ENCODE measurements around the gene ITM2B.
"Not testable (repeated sequence)": the region's sequence is repeated elsewhere in the genome, so short reads cannot be mapped to it uniquely, and the experiment has no call there.

Gene ITM2B

DNA sequence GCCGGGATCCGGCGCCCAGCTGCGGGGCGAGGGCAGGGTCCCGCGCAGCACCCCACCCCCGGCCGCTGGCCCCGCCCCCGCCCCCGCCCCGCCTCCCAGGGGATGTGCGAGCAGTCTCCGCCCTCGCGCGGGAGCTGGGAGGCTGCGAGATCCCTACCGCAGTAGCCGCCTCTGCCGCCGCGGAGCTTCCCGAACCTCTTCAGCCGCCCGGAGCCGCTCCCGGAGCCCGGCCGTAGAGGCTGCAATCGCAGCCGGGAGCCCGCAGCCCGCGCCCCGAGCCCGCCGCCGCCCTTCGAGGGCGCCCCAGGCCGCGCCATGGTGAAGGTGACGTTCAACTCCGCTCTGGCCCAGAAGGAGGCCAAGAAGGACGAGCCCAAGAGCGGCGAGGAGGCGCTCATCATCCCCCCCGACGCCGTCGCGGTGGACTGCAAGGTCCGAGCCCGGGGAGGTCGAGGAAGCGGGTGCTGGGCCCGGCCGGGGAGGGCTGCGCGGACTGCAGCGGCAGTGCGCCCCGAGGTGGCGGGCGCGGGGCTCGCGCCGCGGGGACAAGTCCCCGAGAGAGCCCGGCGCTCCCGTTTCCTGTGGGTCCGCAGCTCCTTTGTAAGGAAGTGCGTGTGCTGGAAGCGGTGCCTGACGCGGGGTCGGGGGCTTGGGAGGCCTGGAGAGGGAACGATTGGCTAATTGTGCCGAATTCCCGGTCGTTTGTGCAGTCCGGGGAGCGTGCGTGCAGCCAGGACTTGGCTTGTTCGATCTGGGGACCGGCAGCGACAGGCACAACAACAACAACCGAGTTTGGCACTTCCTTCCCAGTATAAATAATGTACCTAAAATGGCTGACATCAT is at the start of gene ITM2B:
ITM2B (plus strand) TSS at position 161 of the 843 bp plus-strand sequence; CDS start at position 316, 155 bp downstream.
- DNase-seq, result peak; percentile 43 to 51

DNA sequence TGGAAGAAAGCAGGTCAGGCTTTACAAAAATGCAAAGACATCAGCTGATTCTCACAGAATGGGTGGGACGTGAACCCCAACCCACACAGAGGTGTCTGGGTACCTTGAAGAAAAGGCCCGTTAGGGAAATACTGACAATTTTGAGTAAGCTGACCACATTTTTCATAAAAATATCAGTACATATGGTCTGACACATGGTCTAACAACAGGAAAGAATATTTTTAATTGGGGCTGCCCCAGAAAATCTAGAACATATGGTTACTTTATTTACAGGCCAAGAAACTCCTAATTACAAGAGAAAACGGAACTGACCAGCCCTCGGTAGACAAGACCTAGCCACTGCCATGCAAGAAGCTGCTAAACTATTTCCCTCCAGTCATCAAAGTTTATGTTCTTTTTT is 48.7 kb upstream of the ITM2B start:
- no peak for DNase-seq

DNA sequence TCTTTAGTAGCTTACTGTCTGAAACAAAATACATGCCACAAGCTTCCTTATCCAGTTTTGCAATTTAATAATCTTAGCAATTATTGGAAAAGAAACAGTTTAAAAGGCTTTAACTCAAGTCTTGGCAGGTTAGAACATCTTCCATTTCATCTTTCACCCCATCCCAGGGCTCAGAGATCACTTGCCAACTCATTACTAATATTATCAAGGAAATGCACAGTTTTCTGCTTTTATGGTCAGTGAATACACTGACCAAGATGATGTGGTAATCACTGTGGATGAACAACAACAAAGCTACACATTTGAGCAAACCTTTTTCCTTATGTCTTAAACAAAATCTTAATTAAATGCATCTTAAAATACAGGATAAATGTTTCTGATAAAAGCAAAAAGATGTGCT is 48.0 kb upstream of the ITM2B start:
- no peak for DNase-seq

DNA sequence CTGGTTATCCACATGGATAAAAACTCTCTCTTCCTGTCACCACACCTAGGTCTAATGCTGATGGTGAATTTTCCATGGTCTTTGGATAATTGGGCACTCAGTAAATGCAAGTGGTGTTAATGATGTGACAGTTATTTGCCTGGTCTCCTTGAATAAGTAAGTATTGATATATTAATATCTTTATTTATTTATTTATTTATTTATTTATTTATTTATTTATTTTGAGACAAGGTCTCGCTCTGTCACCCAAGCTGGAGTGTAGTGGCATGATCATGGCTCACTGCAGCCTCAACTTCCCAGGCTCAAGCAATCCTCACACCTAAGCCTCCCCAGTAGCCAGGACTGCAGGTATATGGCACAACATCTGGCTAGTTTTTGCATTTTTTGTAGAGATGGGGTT is 46.3 kb upstream of the ITM2B start:
- no peak for DNase-seq

DNA sequence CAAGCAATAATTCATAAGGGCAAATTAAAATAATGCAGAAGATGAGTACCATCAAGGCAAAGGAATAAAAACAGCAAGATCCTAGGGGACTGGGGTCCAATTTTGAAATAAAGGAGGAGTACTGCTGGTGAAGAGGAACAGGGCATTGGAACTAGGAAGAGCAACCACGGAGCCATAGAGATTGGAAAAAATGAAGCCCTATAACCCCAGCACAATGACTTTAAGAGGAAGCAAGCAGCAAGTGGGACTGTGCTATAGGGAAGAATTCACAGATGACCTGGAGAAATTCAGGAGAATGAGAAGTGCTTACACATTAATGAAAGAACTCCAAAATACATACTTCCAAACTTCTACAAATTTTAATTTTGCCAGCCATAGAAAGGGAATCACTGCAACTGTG is 44.9 kb upstream of the ITM2B start:
- DNase-seq, result no peak

DNA sequence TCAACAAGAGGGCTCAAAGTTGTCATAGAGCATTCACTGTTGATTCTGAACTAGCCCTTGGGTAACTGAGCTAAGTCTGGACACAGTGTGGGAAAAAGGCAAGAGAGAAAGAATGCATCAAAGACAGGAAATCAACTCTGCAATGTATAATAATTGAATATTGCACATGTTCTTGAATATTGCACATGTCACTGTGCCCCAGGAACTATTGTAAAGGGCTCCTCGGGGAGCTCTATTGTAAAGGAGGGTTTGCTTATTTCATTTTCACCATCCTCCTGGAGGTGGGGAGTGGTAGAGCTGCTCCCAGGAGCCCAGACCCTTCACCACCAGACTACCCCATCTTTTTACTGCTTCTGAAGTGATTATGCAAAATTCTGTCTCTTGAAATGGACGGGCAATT is 44.4 kb upstream of the ITM2B start:
- no peak for DNase-seq

DNA sequence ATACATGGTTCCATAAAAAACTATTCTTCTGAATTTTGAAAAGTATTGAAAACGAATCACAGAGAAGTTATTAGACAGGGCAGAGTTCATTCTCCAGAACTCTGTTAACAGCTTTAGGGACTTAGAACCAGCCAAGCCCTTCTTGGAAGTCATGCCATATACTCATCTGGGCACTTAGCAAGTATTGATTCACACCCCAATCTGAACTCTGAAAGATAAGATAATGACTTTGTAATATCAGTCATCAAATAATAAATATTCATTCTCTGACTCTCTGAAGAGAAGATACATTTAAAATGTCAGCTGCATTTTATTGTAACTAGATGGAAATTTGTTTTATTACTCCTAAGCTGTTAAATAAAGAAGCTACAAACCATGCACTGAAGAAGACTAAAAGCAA is 43.8 kb upstream of the ITM2B start:
- no peak for DNase-seq

DNA sequence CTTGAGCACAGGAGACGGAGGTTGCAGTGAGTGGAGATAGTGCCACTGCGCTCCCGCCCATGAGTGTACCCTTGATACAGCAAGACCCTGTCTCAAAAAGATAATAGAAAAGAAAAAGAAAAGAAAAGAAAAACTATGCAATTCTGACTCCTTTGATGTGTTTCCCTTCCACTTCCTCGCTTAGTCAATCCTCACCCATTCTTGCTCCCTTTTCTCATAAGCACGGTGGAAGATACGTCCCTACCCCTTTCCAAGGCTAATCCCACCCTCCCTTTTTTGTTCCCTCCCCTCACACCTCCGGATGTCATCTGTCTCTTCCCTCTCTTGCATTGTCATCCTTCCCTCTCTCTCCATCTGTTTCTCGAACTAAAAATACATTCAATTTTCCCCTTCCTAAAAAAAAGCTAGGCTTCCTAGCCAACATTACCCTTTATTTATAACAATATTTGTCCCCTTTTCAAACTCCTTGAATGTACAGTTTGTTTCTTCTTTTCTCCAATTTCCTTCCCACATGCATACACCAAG is 40.5 kb upstream of the ITM2B start:
- no peak for DNase-seq

DNA sequence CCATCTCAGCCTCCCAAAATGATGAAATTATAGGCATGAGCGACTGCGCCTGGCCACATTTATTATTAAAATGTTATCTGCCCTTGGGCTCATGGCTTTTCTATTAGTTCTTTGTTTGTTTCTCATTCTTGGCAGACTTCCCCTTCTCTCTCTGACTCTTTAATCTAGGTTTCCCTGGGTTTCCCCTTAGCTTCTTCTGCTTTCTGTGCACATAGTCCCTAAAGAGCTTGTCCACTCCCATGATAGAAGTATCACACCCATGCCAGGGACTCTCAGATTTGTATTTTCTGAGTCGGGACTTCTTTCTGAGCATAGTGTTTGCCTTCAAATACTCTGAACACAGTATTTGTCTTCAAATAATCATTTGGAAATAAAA is 38.6 kb upstream of the ITM2B start:
- no peak for DNase-seq

DNA sequence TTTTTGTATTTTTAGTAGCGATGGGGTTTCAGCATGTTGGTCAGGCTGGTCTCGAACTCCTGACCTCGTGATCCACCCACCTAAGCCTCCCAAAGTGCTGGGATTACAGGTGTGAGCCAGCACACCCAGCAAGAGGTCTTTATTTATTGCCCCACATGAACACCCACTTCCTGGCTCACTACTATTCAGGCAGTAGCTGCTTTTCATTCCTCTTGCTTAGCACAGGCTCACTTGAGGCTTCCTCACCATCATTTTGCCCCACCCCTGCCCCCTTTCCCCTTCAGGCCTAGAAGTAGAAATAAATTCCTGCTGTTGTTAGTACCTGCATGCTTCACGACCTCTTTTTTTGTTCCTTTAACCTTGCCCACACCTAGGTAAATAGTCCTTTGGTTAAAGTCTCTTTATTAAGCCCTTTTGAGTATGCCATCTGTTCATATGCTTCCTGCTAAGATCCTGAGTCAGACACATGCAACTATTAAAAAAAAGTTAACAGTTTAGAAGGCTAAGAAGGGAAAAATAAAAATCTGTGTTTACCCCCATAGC is 33.5 kb upstream of the ITM2B start:
- DNase-seq, result no peak

DNA sequence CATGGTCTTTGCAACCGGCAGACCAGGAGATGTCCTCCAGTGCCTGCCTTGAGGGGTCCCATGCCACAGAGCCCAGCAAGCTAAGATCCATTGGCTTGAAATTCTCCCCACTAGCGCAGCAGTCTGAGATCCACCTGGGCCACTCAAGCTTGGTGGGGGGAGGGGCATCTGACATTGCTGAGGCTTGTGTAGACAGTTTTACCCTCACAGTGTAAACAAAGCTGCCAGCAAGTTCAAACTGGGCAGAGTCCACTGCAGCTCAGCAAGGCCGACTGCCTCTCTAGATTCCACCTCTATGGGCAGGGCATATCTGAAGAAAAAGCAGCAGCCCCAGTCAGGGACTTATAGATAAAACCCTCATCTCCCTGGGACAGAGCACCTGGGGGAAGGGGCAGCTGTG is 32.0 kb upstream of the ITM2B start:
- DNase-seq, result no peak

DNA sequence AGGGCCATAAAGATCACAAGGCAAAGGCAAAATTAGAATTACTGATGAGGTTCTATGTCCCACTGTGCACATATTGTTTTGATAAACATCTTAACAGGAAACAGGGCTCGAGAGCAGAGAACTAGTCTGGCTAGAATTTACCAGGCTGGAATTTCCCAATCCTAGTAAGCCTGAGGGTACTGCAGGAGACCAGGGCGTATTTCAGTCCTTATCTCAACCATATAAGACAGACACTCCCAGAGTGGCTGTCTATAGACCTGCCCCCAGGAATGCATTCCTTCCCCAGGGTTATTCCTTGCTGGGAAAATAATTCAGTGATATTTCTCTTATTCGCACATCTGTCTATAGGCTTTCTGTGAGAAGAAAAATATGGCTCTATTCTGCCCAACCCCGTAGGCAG is 25.8 kb upstream of the ITM2B start:
- not testable (repeated sequence) for DNase-seq

DNA sequence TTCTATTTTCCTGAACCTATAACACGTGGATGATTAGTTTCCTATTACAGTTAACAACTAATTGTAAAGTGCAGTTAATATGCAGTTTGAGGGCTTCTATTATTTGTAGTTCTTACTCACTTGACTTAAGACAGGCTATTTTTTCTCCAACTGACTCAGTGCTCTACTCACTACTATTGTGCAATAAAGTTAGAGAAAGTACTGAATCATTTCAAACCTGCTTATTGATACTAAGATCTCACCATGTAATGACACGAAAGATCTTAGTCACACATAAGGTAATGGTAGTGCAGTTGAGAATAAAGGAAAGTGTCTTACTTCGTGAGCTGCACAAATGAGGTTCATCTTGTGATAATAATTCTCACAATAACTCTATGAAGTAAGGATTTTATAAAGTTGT is 22.8 kb upstream of the ITM2B start:
- no peak for DNase-seq

DNA sequence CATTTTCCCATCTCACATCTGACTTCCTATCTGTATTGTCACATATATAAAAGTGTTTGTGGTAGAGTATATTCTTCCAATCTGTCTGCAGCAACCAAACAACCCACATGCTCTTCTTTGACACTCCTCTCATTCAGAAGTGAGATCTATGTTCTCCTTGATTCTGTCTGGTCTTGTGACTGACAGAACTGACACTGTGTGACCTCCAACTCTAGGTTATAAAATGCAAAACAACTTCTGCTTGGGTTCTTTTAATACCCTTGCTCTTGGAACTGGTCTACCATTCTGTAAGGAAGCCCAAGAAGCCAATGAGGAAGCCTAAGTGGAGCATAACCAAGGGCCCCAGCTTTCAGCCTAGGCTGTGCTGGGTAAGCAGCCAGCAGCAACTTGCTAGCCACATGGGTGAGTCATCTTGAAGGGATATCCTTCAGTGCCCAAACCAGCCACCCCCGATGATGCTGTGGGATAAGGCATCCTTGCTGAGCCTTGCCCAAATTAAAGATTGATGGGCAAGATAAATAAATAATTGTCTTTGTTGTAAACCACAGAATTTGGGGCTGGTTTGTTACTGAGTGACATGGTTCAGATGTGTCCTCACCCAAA is 18.4 kb upstream of the ITM2B start:
- DNase-seq, result no peak

DNA sequence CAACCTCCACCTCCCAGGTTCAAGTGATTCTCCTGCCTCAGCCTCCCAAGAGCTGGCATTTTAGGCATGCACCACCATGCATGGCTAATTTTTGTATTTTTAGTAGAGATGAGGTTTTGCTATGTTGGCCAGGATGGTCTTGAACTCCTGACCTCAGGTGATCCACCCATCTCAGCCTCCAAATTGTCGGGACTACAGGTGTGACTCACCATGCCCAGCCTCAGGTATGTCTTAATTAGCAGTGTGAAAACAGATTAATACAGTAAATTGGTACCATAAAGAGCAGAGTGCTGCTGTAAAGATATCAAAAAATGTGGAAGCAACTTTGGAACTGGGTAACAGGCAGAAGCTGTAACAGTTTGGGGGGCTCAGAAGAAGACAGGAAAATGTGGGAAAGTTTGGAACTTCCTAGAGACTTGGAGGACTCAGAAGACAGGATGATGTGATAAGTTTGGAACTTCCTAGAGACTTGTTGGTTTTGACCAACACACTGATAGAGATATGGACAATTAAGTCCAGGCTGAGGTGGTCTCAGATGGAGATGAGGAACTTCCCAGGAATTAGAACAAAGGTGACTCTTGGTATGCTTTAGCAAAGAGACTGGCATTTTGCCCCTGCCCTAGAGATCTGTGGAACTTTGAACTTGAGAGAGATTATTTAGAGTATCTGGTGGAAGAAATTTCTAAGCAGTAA is 17.3 kb upstream of the ITM2B start:
- not testable (repeated sequence) for DNase-seq

DNA sequence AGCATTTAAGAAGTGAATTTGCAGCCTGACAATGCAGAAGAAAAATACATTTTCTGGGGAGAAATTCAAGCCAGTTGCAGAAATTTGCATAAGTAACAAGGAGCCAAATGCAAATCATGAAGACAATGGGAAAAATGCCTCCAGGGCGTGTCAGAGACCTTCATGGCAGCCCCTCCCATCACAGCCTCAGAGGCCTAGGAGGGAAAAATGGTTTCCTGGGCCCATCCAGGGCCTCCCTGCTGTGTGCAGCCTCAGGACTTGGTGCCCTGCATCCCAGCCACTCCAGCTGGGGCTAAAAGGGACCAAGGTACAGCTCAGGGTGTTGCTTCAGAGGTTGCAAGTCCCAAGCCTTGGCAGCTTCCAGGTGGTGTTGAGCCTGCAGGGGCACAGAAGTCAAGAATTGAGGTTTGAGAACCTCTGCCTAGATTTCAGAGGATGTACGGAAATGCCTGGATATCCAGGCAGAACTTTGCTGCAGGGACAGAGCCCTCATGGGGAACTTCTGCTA is 16.7 kb upstream of the ITM2B start:
- no peak for DNase-seq

DNA sequence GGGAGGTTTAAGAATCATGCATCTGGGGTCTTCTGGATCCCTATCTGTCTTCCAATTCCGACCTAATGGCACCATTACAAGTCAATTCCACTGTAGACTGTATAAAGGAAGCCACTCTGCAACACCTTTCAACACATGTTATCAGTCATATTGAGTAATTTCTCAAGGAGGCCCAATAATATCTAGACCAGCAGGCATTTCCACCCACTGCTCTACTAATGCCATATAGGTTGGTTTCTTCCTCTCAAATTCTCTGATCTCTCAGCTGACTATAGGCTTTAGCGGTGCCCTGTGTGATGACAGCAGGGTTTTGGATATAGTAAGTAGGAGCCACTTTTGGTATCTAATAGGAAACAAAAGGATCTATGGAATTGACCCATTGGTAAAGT is 12.4 kb upstream of the ITM2B start:
- DNase-seq, result no peak

DNA sequence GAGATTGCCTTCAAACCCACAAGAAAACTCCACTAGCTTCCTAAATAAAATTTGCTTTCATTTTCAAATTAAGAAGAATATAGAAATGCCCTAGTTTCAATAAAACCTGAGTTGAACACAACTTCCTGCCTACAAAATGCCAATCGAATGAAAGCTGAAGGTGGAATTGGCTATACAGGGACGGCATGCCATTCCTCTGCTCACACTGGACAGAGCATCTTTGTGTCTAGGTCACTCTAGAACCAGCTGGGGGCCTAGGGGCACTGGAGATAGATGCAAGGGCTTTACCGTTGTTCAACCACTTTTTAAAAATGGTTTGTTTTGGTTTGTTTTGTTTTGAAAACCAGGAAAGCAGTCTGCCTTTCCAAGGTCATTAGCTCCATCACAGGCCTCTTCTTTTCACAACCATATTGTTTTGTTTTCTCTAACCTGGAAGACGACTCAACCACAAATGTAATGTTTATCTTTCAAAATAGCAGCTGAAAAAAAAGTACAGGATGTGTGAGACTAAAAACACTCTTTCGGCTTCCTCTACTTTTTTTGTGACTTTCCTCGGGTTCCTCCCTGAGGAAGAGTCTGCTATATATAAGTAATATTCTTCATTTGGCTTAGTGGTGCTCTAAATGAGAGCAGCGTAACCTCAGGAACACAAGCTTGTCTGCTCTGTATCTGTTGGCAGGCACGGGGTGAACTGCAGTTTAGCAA is 11.9 kb upstream of the ITM2B start:
- DNase-seq, result no peak

DNA sequence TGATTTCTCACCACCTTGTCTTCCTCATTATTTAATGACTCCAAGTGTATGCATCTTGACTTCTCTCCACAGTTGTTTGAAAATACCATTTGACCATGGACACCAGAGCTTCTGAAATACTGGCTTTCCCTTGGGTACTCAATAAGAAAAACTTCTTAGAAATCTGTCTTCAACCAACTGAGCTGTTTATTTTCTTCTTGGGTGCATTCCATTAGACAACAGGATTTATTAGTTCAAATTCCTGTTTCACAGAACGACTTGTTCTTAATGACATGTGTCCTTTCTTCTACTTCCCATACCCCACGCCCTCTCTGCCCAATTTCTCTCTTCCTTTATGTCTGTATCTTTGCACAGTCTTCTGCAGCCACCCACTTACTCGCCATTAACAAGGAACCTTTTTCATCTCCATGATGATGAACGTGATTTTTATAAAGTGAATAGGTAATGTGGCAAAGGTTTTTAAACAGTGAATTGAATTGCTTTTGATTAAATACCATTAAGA is 11.3 kb upstream of the ITM2B start:
- DNase-seq, result no peak

DNA sequence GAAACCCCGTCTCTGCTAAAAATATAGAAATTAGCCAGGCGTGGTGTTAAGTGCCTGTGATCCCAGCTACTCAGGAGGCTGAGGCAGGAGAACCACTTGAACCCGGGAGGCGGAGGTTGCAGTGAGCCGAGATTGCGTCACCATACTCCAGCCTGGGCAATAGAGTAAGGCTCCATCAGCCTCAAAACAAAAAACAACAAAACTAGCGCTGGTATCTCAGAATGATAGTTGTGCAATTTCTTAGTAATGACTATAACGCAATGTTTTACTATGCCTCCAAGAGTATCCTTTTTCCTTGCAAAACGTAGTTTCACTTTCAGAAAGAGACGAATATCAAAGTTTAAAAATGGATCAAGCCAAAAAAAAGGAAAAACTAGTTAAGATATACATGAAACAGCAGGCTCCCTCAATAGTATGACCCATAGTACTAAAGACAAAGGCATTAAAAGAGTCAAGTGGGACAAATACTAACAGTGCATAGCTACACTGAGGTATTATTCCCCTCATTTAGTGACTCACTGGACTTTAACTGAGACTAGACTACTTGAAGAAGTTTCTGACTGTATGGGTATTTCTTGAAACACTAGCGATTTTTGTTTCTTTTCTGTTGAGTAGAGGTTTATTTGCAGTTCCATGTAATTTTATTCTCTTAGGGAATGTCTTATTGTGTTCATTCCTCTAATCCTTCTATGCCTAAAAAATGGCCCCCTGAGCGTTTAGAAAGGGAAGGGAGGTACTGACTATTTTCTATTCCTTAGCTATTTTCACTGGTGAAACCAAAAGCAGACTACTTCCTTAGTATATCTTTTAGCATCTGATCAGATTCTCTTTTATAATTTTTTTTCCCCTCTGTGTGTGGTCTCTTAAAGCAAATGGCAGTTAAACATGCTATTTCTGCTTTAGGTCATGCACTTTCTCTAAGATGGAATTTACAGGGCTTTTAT is 10.4 kb upstream of the ITM2B start:
- no peak for DNase-seq

DNA sequence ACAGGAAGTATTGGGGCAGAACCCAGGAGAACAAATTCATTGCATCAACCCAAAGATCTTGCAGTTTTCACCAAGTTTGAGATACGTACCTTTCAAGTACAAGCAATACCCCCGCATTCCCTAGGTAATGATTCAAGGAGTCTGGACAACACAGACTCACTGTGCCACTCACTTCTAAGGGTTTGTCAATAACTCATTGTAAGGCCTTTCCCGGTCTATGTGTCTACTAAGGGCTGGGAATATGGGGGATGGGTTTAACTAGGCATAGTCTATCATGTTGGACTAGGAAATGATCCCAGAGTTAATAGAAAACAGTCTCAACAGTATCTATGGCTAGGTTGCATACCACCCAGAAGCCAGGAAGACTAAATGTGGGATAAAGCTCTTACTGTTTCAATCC is 8.3 kb upstream of the ITM2B start:
- no peak for DNase-seq
